ENCODE results near the gene UPK2. TPM values are rescaled to one million over a fixed set of nuclear protein-coding genes. Genes with fewer than 3 reads are reported as not detected.

Gene UPK2
- total and polyA plus RNA-seq, 2 donors, result 0.05 to 2.9 TPM

GRCh38 chr11:118911880-118912741, 44.0 kb upstream of the UPK2 start:
- H3K27ac ChIP-seq (ENCODE audit: low read depth in 1 of 2, low read length in 1 of 2), result peak overlapping the region; percentile 89 to 96
- no peaks in the 10 kb centered on the region for H3K27me3 ChIP-seq (ENCODE audit: control insufficient read depth in 2 of 2, insufficient read depth in 1 of 2, low read length in 1 of 2)
- H3K36me3 ChIP-seq (ENCODE audit: control insufficient read depth in 2 of 2, insufficient read depth in 2 of 2, low read length in 1 of 2), result peaks cover 13 to 17% of the 10 kb centered on the region in 2 donors
- H3K9me3 ChIP-seq (ENCODE audit: control insufficient read depth in 2 of 2, insufficient read depth in 1 of 2, low read length in 1 of 2), result no peaks in the 10 kb centered on the region
- H3K4me3 ChIP-seq (ENCODE audit: low read length in 2 of 2), result no peak overlapping the region
- 48% methylated on average over 23 of the region's 23 CpGs for WGBS
- peaks cover 74 to 99% of the 10 kb centered on the region in 2 donors for H3K4me1 ChIP-seq (ENCODE audit: control insufficient read depth in 2 of 2, insufficient read depth in 2 of 2, low read length in 2 of 2)
- peak in 1 of 9 donors; percentile 56 for DNase-seq (ENCODE audit: low read depth in 6 of 9, low spot score in 9 of 9)

GRCh38 chr11:118912742-118913410, 43.2 kb upstream of the UPK2 start:
- Histone ChIP-seq H3K27me3 (ENCODE audit: control insufficient read depth in 2 of 2, insufficient read depth in 1 of 2, low read length in 1 of 2) (no peaks in the 10 kb centered on the region), H3K9me3 (ENCODE audit: control insufficient read depth in 2 of 2, insufficient read depth in 1 of 2, low read length in 1 of 2) (no peaks in the 10 kb centered on the region), H3K4me1 (ENCODE audit: control insufficient read depth in 2 of 2, insufficient read depth in 2 of 2, low read length in 2 of 2) (peaks cover 75 to 99% of the 10 kb centered on the region in 2 donors), H3K27ac (ENCODE audit: low read depth in 1 of 2, low read length in 1 of 2) (peak overlapping the region; percentile 89 to 96), H3K4me3 (ENCODE audit: low read length in 2 of 2) (peak overlapping the region in 1 of 2 donors; percentile 43), H3K36me3 (ENCODE audit: control insufficient read depth in 2 of 2, insufficient read depth in 2 of 2, low read length in 1 of 2) (peaks cover 10 to 12% of the 10 kb centered on the region in 2 donors)
- 39% methylated on average over 12 of the region's 12 CpGs for WGBS
- peak in 1 of 9 donors; percentile 55 for DNase-seq (ENCODE audit: low read depth in 6 of 9, low spot score in 9 of 9)

- DNase-seq (ENCODE audit: low read depth in 6 of 9, low spot score in 9 of 9), result peak in 1 of 9 donors; percentile 79
- Histone ChIP-seq H3K36me3 (ENCODE audit: control insufficient read depth in 2 of 2, insufficient read depth in 2 of 2, low read length in 1 of 2) (peaks cover 8 to 9% of the 10 kb centered on the region in 2 donors), H3K9me3 (ENCODE audit: control insufficient read depth in 2 of 2, insufficient read depth in 1 of 2, low read length in 1 of 2) (no peaks in the 10 kb centered on the region), H3K4me1 (ENCODE audit: control insufficient read depth in 2 of 2, insufficient read depth in 2 of 2, low read length in 2 of 2) (peaks cover 82 to 100% of the 10 kb centered on the region in 2 donors), H3K4me3 (ENCODE audit: low read length in 2 of 2) (peak overlapping the region; percentile 6 to 43), H3K27ac (ENCODE audit: low read depth in 1 of 2, low read length in 1 of 2) (peak overlapping the region; percentile 89 to 96), H3K27me3 (ENCODE audit: control insufficient read depth in 2 of 2, insufficient read depth in 1 of 2, low read length in 1 of 2) (no peaks in the 10 kb centered on the region)
- 2% methylated on average over 9 of the region's 9 CpGs for WGBS
Observed at GRCh38 chr11:118913411-118914125, 42.5 kb upstream of the UPK2 start.

GRCh38 chr11:118914178-118914918, 41.8 kb upstream of the UPK2 start:
- Histone ChIP-seq H3K36me3 (ENCODE audit: control insufficient read depth in 2 of 2, insufficient read depth in 2 of 2, low read length in 1 of 2) (peaks cover 8 to 9% of the 10 kb centered on the region in 2 donors), H3K27ac (ENCODE audit: low read depth in 1 of 2, low read length in 1 of 2) (peak overlapping the region; percentile 89 to 96), H3K9me3 (ENCODE audit: control insufficient read depth in 2 of 2, insufficient read depth in 1 of 2, low read length in 1 of 2) (no peaks in the 10 kb centered on the region), H3K4me1 (ENCODE audit: control insufficient read depth in 2 of 2, insufficient read depth in 2 of 2, low read length in 2 of 2) (peaks cover 88 to 99% of the 10 kb centered on the region in 2 donors), H3K27me3 (ENCODE audit: control insufficient read depth in 2 of 2, insufficient read depth in 1 of 2, low read length in 1 of 2) (no peaks in the 10 kb centered on the region), H3K4me3 (ENCODE audit: low read length in 2 of 2) (peak overlapping the region; percentile 6 to 43)
- 30% methylated on average over 15 of the region's 15 CpGs for WGBS
- peak in 3 of 9 donors; percentile 70 to 87 (median 73) for DNase-seq (ENCODE audit: low read depth in 6 of 9, low spot score in 9 of 9)

GRCh38 chr11:118914987-118915386, 41.1 kb upstream of the UPK2 start:
- WGBS, result 82% methylated on average over 4 of the region's 4 CpGs
- Histone ChIP-seq H3K36me3 (ENCODE audit: control insufficient read depth in 2 of 2, insufficient read depth in 2 of 2, low read length in 1 of 2) (peaks cover 4 to 9% of the 10 kb centered on the region in 2 donors), H3K9me3 (ENCODE audit: control insufficient read depth in 2 of 2, insufficient read depth in 1 of 2, low read length in 1 of 2) (no peaks in the 10 kb centered on the region), H3K4me3 (ENCODE audit: low read length in 2 of 2) (no peak overlapping the region), H3K27ac (ENCODE audit: low read depth in 1 of 2, low read length in 1 of 2) (peak overlapping the region; percentile 89 to 96), H3K4me1 (ENCODE audit: control insufficient read depth in 2 of 2, insufficient read depth in 2 of 2, low read length in 2 of 2) (peaks cover 88 to 99% of the 10 kb centered on the region in 2 donors), H3K27me3 (ENCODE audit: control insufficient read depth in 2 of 2, insufficient read depth in 1 of 2, low read length in 1 of 2) (no peaks in the 10 kb centered on the region)
- DNase-seq (ENCODE audit: low read depth in 6 of 9, low spot score in 9 of 9), result no peak

- Histone ChIP-seq H3K4me1 (ENCODE audit: control insufficient read depth in 2 of 2, insufficient read depth in 2 of 2, low read length in 2 of 2) (peaks cover 88 to 99% of the 10 kb centered on the region in 2 donors), H3K27ac (ENCODE audit: low read depth in 1 of 2, low read length in 1 of 2) (peak overlapping the region; percentile 89 to 96), H3K36me3 (ENCODE audit: control insufficient read depth in 2 of 2, insufficient read depth in 2 of 2, low read length in 1 of 2) (peaks cover 4 to 9% of the 10 kb centered on the region in 2 donors), H3K4me3 (ENCODE audit: low read length in 2 of 2) (no peak overlapping the region), H3K9me3 (ENCODE audit: control insufficient read depth in 2 of 2, insufficient read depth in 1 of 2, low read length in 1 of 2) (no peaks in the 10 kb centered on the region), H3K27me3 (ENCODE audit: control insufficient read depth in 2 of 2, insufficient read depth in 1 of 2, low read length in 1 of 2) (no peaks in the 10 kb centered on the region)
- WGBS, result 100% methylated on average over 2 of the region's 2 CpGs
- DNase-seq (ENCODE audit: low read depth in 6 of 9, low spot score in 9 of 9), result no peak
Observed at GRCh38 chr11:118915396-118915795, 40.7 kb upstream of the UPK2 start.

GRCh38 chr11:118915941-118916841, 39.9 kb upstream of the UPK2 start:
- Histone ChIP-seq H3K4me1 (ENCODE audit: control insufficient read depth in 2 of 2, insufficient read depth in 2 of 2, low read length in 2 of 2) (peaks cover 82 to 99% of the 10 kb centered on the region in 2 donors), H3K9me3 (ENCODE audit: control insufficient read depth in 2 of 2, insufficient read depth in 1 of 2, low read length in 1 of 2) (no peaks in the 10 kb centered on the region), H3K27ac (ENCODE audit: low read depth in 1 of 2, low read length in 1 of 2) (peak overlapping the region in 1 of 2 donors; percentile 44), H3K4me3 (ENCODE audit: low read length in 2 of 2) (no peak overlapping the region), H3K27me3 (ENCODE audit: control insufficient read depth in 2 of 2, insufficient read depth in 1 of 2, low read length in 1 of 2) (no peaks in the 10 kb centered on the region), H3K36me3 (ENCODE audit: control insufficient read depth in 2 of 2, insufficient read depth in 2 of 2, low read length in 1 of 2) (peaks cover 4 to 9% of the 10 kb centered on the region in 2 donors)
- DNase-seq (ENCODE audit: low read depth in 6 of 9, low spot score in 9 of 9), result no peak
- WGBS, result 92% methylated on average over 10 of the region's 10 CpGs

Measured in thymus (tissue), 11 donors.